Activated CD4-positive, alpha-beta T cell treated with anti-CD3 and anti-CD28 coated beads, Interleukin-2, amount 10 ng/mL, durations not matched to agents 24 days and 14 days (primary cell): ENCODE data around the gene PSMG3. TPM values are rescaled to one million over a fixed set of nuclear protein-coding genes. Genes with fewer than 3 reads are reported as not detected.

ENCODE experiments used
- DNase-seq: peaks from one replicate; pipeline ENCODE4 v3.0.0; 2022
- H3K27ac Mint-ChIP-seq: one replicate; pipeline ENCODE4 v1.8.0; 2022; ENCODE audit warnings: mild to moderate bottlenecking, mixed read lengths
- H3K27me3 Mint-ChIP-seq: one replicate; pipeline ENCODE4 v1.8.0; 2022; ENCODE audit warnings: mixed read lengths
- H3K36me3 Mint-ChIP-seq: one replicate; pipeline ENCODE4 v1.8.0; 2022; ENCODE audit warnings: low read depth, mild to moderate bottlenecking, mixed read lengths
- H3K4me1 Mint-ChIP-seq: one replicate; pipeline ENCODE4 v1.8.0; 2021; ENCODE audit warnings: mixed read lengths
- H3K4me3 Mint-ChIP-seq: one replicate; pipeline ENCODE4 v1.8.0; 2022; ENCODE audit warnings: mild to moderate bottlenecking, moderate library complexity, mixed read lengths
- H3K9me3 Mint-ChIP-seq: one replicate; pipeline ENCODE4 v1.8.0; 2021; ENCODE audit warnings: mixed read lengths
- intact Hi-C: fragments of 100-400 bp; cut with micrococcal nuclease; formaldehyde crosslinking; loops from one replicate; pipeline ENCODE4 v1.15.1; 2023
- total RNA-seq: library from RNA; stranded (reverse); gene quantifications from 2 replicates; pipeline ENCODE4 v1.2.3, GENCODE V29; 2022

The PSMG3 gene
- total RNA-seq, 1 donor from 2014 or later, result 58.5 TPM

- H3K4me1 Mint-ChIP-seq, result peaks cover 7% of the 10 kb centered on the region
- H3K4me3 Mint-ChIP-seq, result no peak overlapping the region
- H3K27ac Mint-ChIP-seq, result no peak overlapping the region
- H3K9me3 Mint-ChIP-seq, result no peaks in the 10 kb centered on the region
- intact Hi-C loops, result loop anchor here (1.0 to 2.0 kb wide), 2 partner anchors 769 to 890 kb away; no protein-coding TSS in a partner anchor
- H3K27me3 Mint-ChIP-seq, result no peaks in the 10 kb centered on the region
- peak; percentile 92 for DNase-seq
- no peaks in the 10 kb centered on the region for H3K36me3 Mint-ChIP-seq
These were observed 9.9 kb upstream of the PSMG3 start for GRCh38 chr7:1579481-1580421.

GRCh38 chr7:1578513-1578912 is 8.7 kb upstream of the PSMG3 start:
- Mint-ChIP-seq H3K27me3 (no peaks in the 10 kb centered on the region), H3K36me3 (no peaks in the 10 kb centered on the region), H3K9me3 (no peaks in the 10 kb centered on the region), H3K27ac (no peak overlapping the region), H3K4me1 (peaks cover 7% of the 10 kb centered on the region), H3K4me3 (no peak overlapping the region)
- no peak for DNase-seq
- intact Hi-C loops, result loop anchor here (2.0 kb wide), 1 partner anchor 770 kb away; no protein-coding TSS in a partner anchor

- no peak for DNase-seq
- intact Hi-C loops, result no loop called here
- H3K27me3 Mint-ChIP-seq, result no peaks in the 10 kb centered on the region
- no peaks in the 10 kb centered on the region for H3K9me3 Mint-ChIP-seq
- peaks cover 6% of the 10 kb centered on the region for H3K36me3 Mint-ChIP-seq
- no peak overlapping the region for H3K4me3 Mint-ChIP-seq
- peaks cover 15% of the 10 kb centered on the region for H3K4me1 Mint-ChIP-seq
- no peak overlapping the region for H3K27ac Mint-ChIP-seq
These were observed 6.9 kb upstream of the PSMG3 start for GRCh38 chr7:1576521-1577253.

- H3K27me3 Mint-ChIP-seq, result no peaks in the 10 kb centered on the region
- no peak overlapping the region for H3K4me3 Mint-ChIP-seq
- H3K36me3 Mint-ChIP-seq, result peaks cover 6% of the 10 kb centered on the region
- intact Hi-C loops, result no loop called here
- H3K9me3 Mint-ChIP-seq, result no peaks in the 10 kb centered on the region
- H3K27ac Mint-ChIP-seq, result no peak overlapping the region
- peaks cover 20% of the 10 kb centered on the region for H3K4me1 Mint-ChIP-seq
- DNase-seq, result no peak
These were observed 6.0 kb upstream of the PSMG3 start for GRCh38 chr7:1575809-1576208.

- H3K27ac Mint-ChIP-seq, result no peak overlapping the region
- intact Hi-C loops, result no loop called here
- peaks cover 19% of the 10 kb centered on the region for H3K36me3 Mint-ChIP-seq
- no peaks in the 10 kb centered on the region for H3K9me3 Mint-ChIP-seq
- no peak for DNase-seq
- no peaks in the 10 kb centered on the region for H3K27me3 Mint-ChIP-seq
- peaks cover 26% of the 10 kb centered on the region for H3K4me1 Mint-ChIP-seq
- H3K4me3 Mint-ChIP-seq, result peak overlapping the region; percentile 95
These were observed 2.4 kb upstream of the PSMG3 start for GRCh38 chr7:1572111-1572822.

GRCh38 chr7:1569440-1569832 is 396 bp downstream of the PSMG3 start:
- DNase-seq, result no peak
- intact Hi-C loops, result loop anchor here (1.0 to 5.0 kb wide), 3 partner anchors 37 to 663 kb away; partner anchors contain the start of genes INTS1 and MAD1L1
- Mint-ChIP-seq H3K27ac (peak overlapping the region; percentile 88), H3K4me1 (peaks cover 26% of the 10 kb centered on the region), H3K36me3 (peaks cover 34% of the 10 kb centered on the region), H3K9me3 (no peaks in the 10 kb centered on the region), H3K4me3 (peak overlapping the region; percentile 95), H3K27me3 (no peaks in the 10 kb centered on the region)

GRCh38 chr7:1569016-1569415 is 816 bp downstream of the PSMG3 start:
- H3K36me3 Mint-ChIP-seq, result peaks cover 34% of the 10 kb centered on the region
- H3K27ac Mint-ChIP-seq, result peak overlapping the region; percentile 88
- intact Hi-C loops, result loop anchor here (1.0 to 5.0 kb wide), 3 partner anchors 37 to 663 kb away; partner anchors contain the start of genes INTS1 and MAD1L1
- H3K9me3 Mint-ChIP-seq, result no peaks in the 10 kb centered on the region
- no peaks in the 10 kb centered on the region for H3K27me3 Mint-ChIP-seq
- peak; percentile 72 for DNase-seq
- H3K4me1 Mint-ChIP-seq, result peaks cover 26% of the 10 kb centered on the region
- peak overlapping the region; percentile 95 for H3K4me3 Mint-ChIP-seq

- Mint-ChIP-seq H3K27me3 (no peaks in the 10 kb centered on the region), H3K36me3 (peaks cover 32% of the 10 kb centered on the region), H3K9me3 (no peaks in the 10 kb centered on the region), H3K4me3 (peak overlapping the region; percentile 95), H3K4me1 (peaks cover 24% of the 10 kb centered on the region), H3K27ac (no peak overlapping the region)
- no peak for DNase-seq
- intact Hi-C loops, result loop anchor here (2.0 to 5.0 kb wide), 2 partner anchors 63 to 664 kb away; partner anchors contain the start of genes INTS1 and MAD1L1
These were observed 1.8 kb downstream of the PSMG3 start for GRCh38 chr7:1567896-1568510.

- Mint-ChIP-seq H3K4me3 (no peak overlapping the region), H3K9me3 (no peaks in the 10 kb centered on the region), H3K4me1 (peaks cover 19% of the 10 kb centered on the region), H3K27ac (peak overlapping the region; percentile 39), H3K36me3 (peaks cover 29% of the 10 kb centered on the region), H3K27me3 (no peaks in the 10 kb centered on the region)
- intact Hi-C loops, result loop anchor here (5.0 kb wide), 1 partner anchor 665 kb away; the partner anchor contains the start of gene MAD1L1
- no peak for DNase-seq
These were observed 2.6 kb downstream of the PSMG3 start for GRCh38 chr7:1567049-1567771.

- H3K36me3 Mint-ChIP-seq, result peaks cover 28% of the 10 kb centered on the region
- no peak for DNase-seq
- peaks cover 18% of the 10 kb centered on the region for H3K4me1 Mint-ChIP-seq
- no peaks in the 10 kb centered on the region for H3K27me3 Mint-ChIP-seq
- no peaks in the 10 kb centered on the region for H3K9me3 Mint-ChIP-seq
- H3K27ac Mint-ChIP-seq, result peak overlapping the region; percentile 39
- intact Hi-C loops, result loop anchor here (5.0 kb wide), 1 partner anchor 666 kb away; the partner anchor contains the start of gene MAD1L1
- H3K4me3 Mint-ChIP-seq, result no peak overlapping the region
These were observed 3.2 kb downstream of the PSMG3 start for GRCh38 chr7:1566687-1567048.

GRCh38 chr7:1564603-1565022 is 5.2 kb downstream of the PSMG3 start:
- Mint-ChIP-seq H3K4me3 (no peak overlapping the region), H3K27ac (no peak overlapping the region), H3K27me3 (no peaks in the 10 kb centered on the region), H3K36me3 (peaks cover 28% of the 10 kb centered on the region), H3K9me3 (no peaks in the 10 kb centered on the region), H3K4me1 (peaks cover 12% of the 10 kb centered on the region)
- intact Hi-C loops, result loop anchor here (5.0 kb wide), 1 partner anchor 668 kb away; the partner anchor contains the start of gene MAD1L1
- no peak for DNase-seq

- Mint-ChIP-seq H3K27me3 (no peaks in the 10 kb centered on the region), H3K27ac (no peak overlapping the region), H3K4me1 (peaks cover 11% of the 10 kb centered on the region), H3K9me3 (no peaks in the 10 kb centered on the region), H3K36me3 (peaks cover 27% of the 10 kb centered on the region), H3K4me3 (no peak overlapping the region)
- no peak for DNase-seq
- intact Hi-C loops, result no loop called here
These were observed 5.7 kb downstream of the PSMG3 start for GRCh38 chr7:1563981-1564602.
